NCI-H1436 treated with DMSO at 0.1 percent for 48 hours (cell line): ENCODE data around the gene PROP1.
"Not testable (repeated sequence)": the region's sequence is repeated elsewhere in the genome, so short reads cannot be mapped to it uniquely, and the experiment has no call there.

Source experiments
- DNase-seq: peaks from one replicate; lab custom pipeline; 2025; lab: John Stamatoyannopoulos, UW

PROP1 gene

GRCh38 chr5:177982072-177982727 is 13.8 kb downstream of the PROP1 start:
- DNase-seq = no peak

- DNase-seq = no peak
These were observed 14.6 kb downstream of the PROP1 start for GRCh38 chr5:177981296-177982071.

GRCh38 chr5:177980743-177981151 is 15.3 kb downstream of the PROP1 start:
- no peak for DNase-seq

GRCh38 chr5:177977600-177977999 is 18.4 kb downstream of the PROP1 start:
- not testable (repeated sequence) for DNase-seq

GRCh38 chr5:177973066-177973635 is 22.9 kb downstream of the PROP1 start:
- no peak for DNase-seq

GRCh38 chr5:177972613-177973012 is 23.4 kb downstream of the PROP1 start:
- DNase-seq = no peak

- DNase-seq = not testable (repeated sequence)
These were observed 24.0 kb downstream of the PROP1 start for GRCh38 chr5:177972014-177972413.

- DNase-seq = no peak
These were observed 27.3 kb downstream of the PROP1 start for GRCh38 chr5:177968661-177969211.

GRCh38 chr5:177967221-177967887 is 28.7 kb downstream of the PROP1 start:
- DNase-seq = no peak

- no peak for DNase-seq
These were observed 29.2 kb downstream of the PROP1 start for GRCh38 chr5:177966839-177967166.

- no peak for DNase-seq
These were observed 29.8 kb downstream of the PROP1 start for GRCh38 chr5:177966009-177966838.

GRCh38 chr5:177964471-177964870 is 31.6 kb downstream of the PROP1 start:
- no peak for DNase-seq

- no peak for DNase-seq
These were observed 32.1 kb downstream of the PROP1 start for GRCh38 chr5:177963966-177964365.

- no peak for DNase-seq
These were observed 36.7 kb downstream of the PROP1 start for GRCh38 chr5:177959315-177959714.

- DNase-seq = no peak
These were observed 37.3 kb downstream of the PROP1 start for GRCh38 chr5:177958696-177959095.

GRCh38 chr5:177957241-177957640 is 38.8 kb downstream of the PROP1 start:
- DNase-seq = no peak

GRCh38 chr5:177953101-177953500 is 42.9 kb downstream of the PROP1 start:
- not testable (repeated sequence) for DNase-seq

GRCh38 chr5:177949656-177950055 is 46.4 kb downstream of the PROP1 start:
- not testable (repeated sequence) for DNase-seq

- DNase-seq = not testable (repeated sequence)
These were observed 47.0 kb downstream of the PROP1 start for GRCh38 chr5:177949065-177949464.

GRCh38 chr5:177947912-177948311 is 48.1 kb downstream of the PROP1 start:
- DNase-seq = not testable (repeated sequence)

- DNase-seq = not testable (repeated sequence)
These were observed 50.3 kb downstream of the PROP1 start for GRCh38 chr5:177945601-177946283.
